Keratinocyte (primary cell): ENCODE results near the gene ETV5. TPM values are rescaled to one million over a fixed set of nuclear protein-coding genes. Genes with fewer than 3 reads are reported as not detected.

Experiments used
- DNase-seq: peaks from one replicate; pipeline ENCODE4 v3.0.0-alpha.2; 2011; ENCODE audit warnings: low read depth, missing footprints, low spot score
- FAIRE-seq: peaks from 2 replicates; lab custom pipeline; 2011; peaks lifted over from hg19 to GRCh38; lab: Jason Lieb, UNC
- H2AFZ ChIP-seq: 2 replicates; pipeline ENCODE4 v1.6.0; 2012; ENCODE audit warnings: low read length, control low read depth, inconsistent platforms; ENCODE audit not compliant: control insufficient read depth
- H3K27ac ChIP-seq: 2 replicates; pipeline ENCODE4 v1.5.1; 2011; ENCODE audit warnings: low read length; ENCODE audit not compliant: control insufficient read depth, insufficient read depth
- H3K27me3 ChIP-seq: 3 replicates; pipeline ENCODE4 v1.6.0; 2011; ENCODE audit warnings: low read length; ENCODE audit not compliant: control insufficient read depth, insufficient read depth; ENCODE audit errors: extremely low read depth
- H3K36me3 ChIP-seq, 2 experiments: 2 replicates in 1 of 2; 3 replicates in 1 of 2; pipeline ENCODE4 v1.5.1; 2011; ENCODE audit warnings: low read length in 2 of 2, mild to moderate bottlenecking in 1 of 2; ENCODE audit not compliant: control insufficient read depth in 2 of 2, insufficient read depth in 2 of 2; ENCODE audit errors: extremely low read depth in 1 of 2
- H3K4me1 ChIP-seq: 3 replicates; pipeline ENCODE4 v1.5.1; 2011; ENCODE audit warnings: low read length; ENCODE audit not compliant: control insufficient read depth, insufficient read depth; ENCODE audit errors: extremely low read depth
- H3K4me2 ChIP-seq: 3 replicates; pipeline ENCODE4 v1.6.0; 2011; ENCODE audit warnings: low read depth, low read length; ENCODE audit not compliant: control insufficient read depth, insufficient read depth; ENCODE audit errors: extremely low read depth
- H3K4me3 ChIP-seq, 3 experiments: fragments of 200-600 bp in 1 of 3; sonication (generic) in 1 of 3; 2 replicates in 2 of 3; 3 replicates in 1 of 3; pipeline ENCODE4 v1.5.1; 2011 to 2016; ENCODE audit warnings: low read length in 3 of 3, mild to moderate bottlenecking in 3 of 3, control low read depth in 2 of 3, inconsistent platforms in 1 of 3, low read depth in 1 of 3, mixed read lengths in 1 of 3, mixed run types in 1 of 3, moderate library complexity in 1 of 3; ENCODE audit not compliant: control insufficient read depth in 2 of 3, insufficient read depth in 2 of 3; ENCODE audit errors: extremely low read depth in 1 of 3
- H3K79me2 ChIP-seq: 2 replicates; pipeline ENCODE4 v1.6.0; 2012; ENCODE audit warnings: low read length; ENCODE audit not compliant: control insufficient read depth, insufficient read depth
- H3K9ac ChIP-seq: 3 replicates; pipeline ENCODE4 v1.6.0; 2011; ENCODE audit warnings: low read length; ENCODE audit not compliant: control insufficient read depth, insufficient read depth; ENCODE audit errors: extremely low read depth
- H3K9me1 ChIP-seq: 3 replicates; pipeline ENCODE4 v1.6.0; 2011; ENCODE audit warnings: low read length; ENCODE audit not compliant: control insufficient read depth, insufficient read depth; ENCODE audit errors: extremely low read depth
- H3K9me3 ChIP-seq: 2 replicates; pipeline ENCODE4 v1.5.1; 2012; ENCODE audit warnings: low read depth, low read length; ENCODE audit not compliant: control insufficient read depth
- H4K20me1 ChIP-seq: 3 replicates; pipeline ENCODE4 v1.6.0; 2011; ENCODE audit warnings: low read length; ENCODE audit not compliant: control insufficient read depth, insufficient read depth; ENCODE audit errors: extremely low read depth
- CTCF ChIP-seq, 3 experiments: IDR thresholded peaks in 1 of 3; conservative IDR thresholded peaks in 1 of 3; optimal IDR thresholded peaks in 1 of 3; 2 replicates in 2 of 3; 3 replicates in 1 of 3; pipeline versions ENCODE3 to v1.5.1; 2011; ENCODE audit warnings: low read length in 3 of 3, mild to moderate bottlenecking in 3 of 3, moderate library complexity in 2 of 3, control low read depth in 1 of 3, inconsistent platforms in 1 of 3; ENCODE audit not compliant: insufficient read depth in 2 of 3; ENCODE audit errors: extremely low read depth in 1 of 3
- EZH2 ChIP-seq: IDR thresholded peaks from one replicate; pipeline ENCODE4 v1.6.1; 2012; ENCODE audit warnings: inconsistent platforms, mild to moderate bottlenecking, low read length, moderate library complexity
- dilution Hi-C: fragments of 300-500 bp; cut with MboI; formaldehyde crosslinking; loops from one replicate; pipeline ENCODE4 v1.7.0; 2020; ENCODE audit warnings: low sequenced_read_pairs; ENCODE audit not compliant: extremely low pct_ligation_motif_present
- polyA plus RNA-seq, 5 experiments: library from polyadenylated mRNA; depleted of rRNA in 3 of 5; stranded (reverse) in 3 of 5; stranded (forward) in 1 of 5; unstranded in 1 of 5; fragments of >200 nt; gene quantifications; 1 replicate in 1 of 5; 2 replicates in 3 of 5; 3 replicates in 1 of 5; pipeline versions ENCODE4 v1.2.1 to v1.2.3, GENCODE V29; 2011 to 2012; ENCODE audit warnings: missing spikeins in 2 of 5, low read depth in 1 of 5, low replicate concordance in 1 of 5

Gene ETV5
- polyA plus RNA-seq, 1 donor (not counting 4 experiments of a cell fraction or from before 2014, with no cell fraction given) = 28.7 TPM

GRCh38 chr3:186125118-186125517 is 16.2 kb upstream of the ETV5 start:
- Histone ChIP-seq H3K9me1 (no peaks in the 10 kb centered on the region), H2AFZ (no peak overlapping the region), H3K79me2 (no peaks in the 10 kb centered on the region), H3K4me3 (no peak overlapping the region), H3K9me3 (no peaks in the 10 kb centered on the region), H3K9ac (no peak overlapping the region), H3K4me1 (peaks cover 20% of the 10 kb centered on the region), H3K4me2 (no peak overlapping the region), H4K20me1 (no peaks in the 10 kb centered on the region), H3K27ac (no peak overlapping the region), H3K27me3 (no peaks in the 10 kb centered on the region), H3K36me3 (no peaks in the 10 kb centered on the region)
- no peak for TF ChIP-seq EZH2
- TF ChIP-seq CTCF (optimal IDR thresholded peaks at IDR 0.05 in 1 of 3, IDR thresholded peaks at IDR 0.05 in 1 of 3, conservative IDR thresholded peaks at IDR 0.05 in 1 of 3; ENCODE audit: extremely low read depth in 1 of 3, insufficient read depth in 2 of 3, low read length in 3 of 3) = no peak
- no peak for FAIRE-seq
- no peak for DNase-seq
- dilution Hi-C loops = no loop called here

- no peaks in the 10 kb centered on the region for H3K36me3 ChIP-seq
Measured at GRCh38 chr3:186124592-186124991, 15.7 kb upstream of the ETV5 start.

More at GRCh38 chr3:186124592-186124991, 15.7 kb upstream of the ETV5 start:
- no peak overlapping the region for H3K4me3 ChIP-seq
- no peak overlapping the region for H3K27ac ChIP-seq
- no peaks in the 10 kb centered on the region for H4K20me1 ChIP-seq
- H2AFZ ChIP-seq = peak overlapping the region; percentile 25
- dilution Hi-C loops = no loop called here
- H3K79me2 ChIP-seq = no peaks in the 10 kb centered on the region
- FAIRE-seq (no peak), DNase-seq (no peak)
- no peaks in the 10 kb centered on the region for H3K9me3 ChIP-seq
- peaks cover 20% of the 10 kb centered on the region for H3K4me1 ChIP-seq
- no peaks in the 10 kb centered on the region for H3K9me1 ChIP-seq
- TF ChIP-seq CTCF (optimal IDR thresholded peaks at IDR 0.05 in 1 of 3, IDR thresholded peaks at IDR 0.05 in 1 of 3, conservative IDR thresholded peaks at IDR 0.05 in 1 of 3; ENCODE audit: extremely low read depth in 1 of 3, insufficient read depth in 2 of 3, low read length in 3 of 3) (no peak), EZH2 (no peak)
- no peak overlapping the region for H3K4me2 ChIP-seq
- no peak overlapping the region for H3K9ac ChIP-seq
- no peaks in the 10 kb centered on the region for H3K27me3 ChIP-seq
